ENCODE data around the gene KLHL42. TPM values are rescaled to one million over a fixed set of nuclear protein-coding genes. Genes with fewer than 3 reads are reported as not detected.

Gene KLHL42
- total and polyA plus RNA-seq, 2 of the 13 experiments (the other 11 are each of a cell fraction or from before 2014, with no cell fraction given) = 13.5 to 14.0 TPM

DNA sequence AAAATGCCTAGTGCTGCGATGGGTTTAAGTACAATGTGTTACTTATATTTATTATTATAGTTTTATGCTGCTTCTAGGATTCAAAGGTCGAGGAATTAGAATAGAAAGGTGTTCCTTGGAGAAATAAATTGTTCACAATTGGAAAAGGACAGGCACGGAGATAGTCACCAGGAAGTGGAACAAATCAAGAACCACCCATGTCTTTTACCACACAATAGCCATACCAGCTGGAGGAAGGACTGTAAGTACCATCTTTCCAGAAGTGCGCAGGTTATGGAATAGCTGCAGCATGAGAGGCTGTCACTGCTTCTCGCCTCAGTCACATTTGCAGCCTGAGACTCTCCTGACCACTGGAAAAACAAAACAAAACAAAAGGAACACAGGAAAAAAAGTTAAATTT is 40.5 kb downstream of the KLHL42 start (continued):
- TF ChIP-seq STAG1 (CRISPR knock-in tag; IDR thresholded peaks at IDR 0.05) (no peak), EP300 (IDR thresholded peaks at IDR 0.05; ENCODE audit: low read depth in 2 of 2, low read length in 2 of 2) (no peak), EP300 (CRISPR knock-in tag; IDR thresholded peaks at IDR 0.05; ENCODE audit: borderline replicate concordance) (no peak)

DNA sequence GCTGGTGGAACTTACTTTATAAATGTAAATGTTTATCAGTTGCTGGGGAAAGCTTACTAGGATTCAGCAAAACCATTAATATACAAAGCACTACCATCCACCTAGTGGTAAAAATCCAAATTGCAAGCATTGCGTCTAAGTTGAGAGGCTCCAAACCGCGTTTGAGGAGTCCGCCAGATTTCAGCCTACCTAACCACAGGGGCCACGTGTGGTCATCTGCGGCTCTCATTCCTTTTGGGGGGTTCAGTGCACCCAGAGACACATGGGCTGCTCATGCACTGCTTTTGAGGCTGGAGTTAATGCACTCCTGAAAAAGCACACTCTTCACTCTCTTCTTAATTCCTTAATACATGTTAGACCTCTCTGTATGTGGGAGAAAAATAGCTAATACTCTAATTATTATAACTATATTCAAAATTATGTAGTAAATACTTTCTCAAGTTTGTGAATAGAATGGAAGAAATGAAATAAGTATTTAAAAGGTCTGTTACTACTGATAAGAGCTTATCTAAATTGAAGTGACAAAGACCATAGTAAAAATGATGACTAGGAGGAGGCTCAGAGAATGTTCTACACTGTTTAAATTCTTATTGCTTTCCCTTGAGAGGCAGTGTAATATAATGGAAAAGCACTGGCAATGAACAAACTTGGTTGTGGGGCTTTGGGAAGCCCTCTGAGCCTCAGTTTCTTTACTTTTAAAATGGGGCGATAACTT is 41.4 kb downstream of the KLHL42 start:
- Histone ChIP-seq H3K4me1 (ENCODE audit: insufficient read depth, low read length) (peaks cover 33% of the 10 kb centered on the region), H3K79me2 (ENCODE audit: insufficient read depth, low read length) (no peaks in the 10 kb centered on the region), H3K4me3 (replicated peaks in 1 of 3; ENCODE audit: insufficient read depth in 1 of 3, low read depth in 2 of 3, low read length in 3 of 3) (no peak overlapping the region), H2AFZ (ENCODE audit: low read length) (no peak overlapping the region), H3K9ac (ENCODE audit: insufficient read depth, low read depth, low read length) (no peak overlapping the region), H3K36me3 (replicated peaks in 1 of 2; ENCODE audit: control insufficient read depth in 1 of 2, insufficient read depth in 2 of 2, low read length in 2 of 2) (no peaks in the 10 kb centered on the region), H3K27me3 (ENCODE audit: control insufficient read depth in 1 of 2, insufficient read depth in 2 of 2, low read length in 2 of 2) (no peaks in the 10 kb centered on the region; a peak in 2 of 5 replicates), H3K4me2 (ENCODE audit: low read depth, low read length) (peak overlapping the region; percentile 71), H3K9me3 (ENCODE audit: low read length) (no peaks in the 10 kb centered on the region), H3K27ac (ENCODE audit: extremely low read length, insufficient read depth, low read length) (no peak overlapping the region), H4K20me1 (ENCODE audit: insufficient read depth, low read length) (no peaks in the 10 kb centered on the region)
- in situ Hi-C loops (cut with HindIII; ENCODE audit: extremely low pct_ligation_motif_present, low pct_unique_long_range_greater_than_20kb) = no loop called here
- FAIRE-seq (peak; percentile 85), DNase-seq (ENCODE audit: low spot score) (peak; percentile 67), ATAC-seq (peak; percentile 73)
- WGBS (ENCODE audit: low lambda C conversion rate) = 23% methylated on average over 4 of the region's 7 CpGs
- CTCF ChIA-PET (ENCODE audit: low intra/inter-chr PET ratio, low total read pairs) = interaction anchor here (1.5 kb wide), 1 partner anchor 88 kb away, joined by 12 read pairs; no protein-coding TSS in a partner anchor
- BruUV-seq (replicated peaks) = no TSS peak
- TF ChIP-seq ZNF160 (CRISPR knock-in tag; IDR thresholded peaks at IDR 0.05) = no peak
- no peak for TF ChIP-seq PITX1 (CRISPR knock-in tag; IDR thresholded peaks at IDR 0.05)
- no peak for TF ChIP-seq BCL6 (CRISPR knock-in tag; IDR thresholded peaks at IDR 0.05)
- no peak for TF ChIP-seq RBM22 (optimal IDR thresholded peaks at IDR 0.05; ENCODE audit: low read length)
- no peak for TF ChIP-seq NAIF1 (CRISPR knock-in tag; IDR thresholded peaks at IDR 0.05; ENCODE audit: borderline replicate concordance)
- TF ChIP-seq ATRX (CRISPR knock-in tag; IDR thresholded peaks at IDR 0.05; ENCODE audit: borderline replicate concordance) = no peak
- peak; percentile 60 for TF ChIP-seq STAG1 (CRISPR knock-in tag; IDR thresholded peaks at IDR 0.05)
- 0 out of 4 replicates have a peak, but pooled peaks of 1 of the 2 experiments have one; percentile 0 for TF ChIP-seq MAFK (conservative IDR thresholded peaks at IDR 0.05 in 1 of 2, IDR thresholded peaks at IDR 0.05 in 1 of 2; ENCODE audit: low read length in 2 of 2)
- no peak for TF ChIP-seq UBTF (CRISPR knock-in tag; IDR thresholded peaks at IDR 0.05)
- 0 out of 2 replicates have a peak, but pooled peaks have one; percentile 32 for TF ChIP-seq MIXL1 (CRISPR knock-in tag; IDR thresholded peaks at IDR 0.05)
- TF ChIP-seq TEAD3 (CRISPR knock-in tag; optimal IDR thresholded peaks at IDR 0.05; ENCODE audit: borderline replicate concordance) = peak; percentile 87
- TF ChIP-seq BHLHE40 (IDR thresholded peaks at IDR 0.05; ENCODE audit: low read length) = no peak
- no peak for TF ChIP-seq SMARCE1 (IDR thresholded peaks at IDR 0.05; ENCODE audit: borderline replicate concordance)
- TF ChIP-seq SIX1 (CRISPR knock-in tag; IDR thresholded peaks at IDR 0.05; ENCODE audit: borderline replicate concordance) = no peak
- no peak for TF ChIP-seq ZNF224 (CRISPR knock-in tag; IDR thresholded peaks at IDR 0.05)
- TF ChIP-seq, protein P1, sequence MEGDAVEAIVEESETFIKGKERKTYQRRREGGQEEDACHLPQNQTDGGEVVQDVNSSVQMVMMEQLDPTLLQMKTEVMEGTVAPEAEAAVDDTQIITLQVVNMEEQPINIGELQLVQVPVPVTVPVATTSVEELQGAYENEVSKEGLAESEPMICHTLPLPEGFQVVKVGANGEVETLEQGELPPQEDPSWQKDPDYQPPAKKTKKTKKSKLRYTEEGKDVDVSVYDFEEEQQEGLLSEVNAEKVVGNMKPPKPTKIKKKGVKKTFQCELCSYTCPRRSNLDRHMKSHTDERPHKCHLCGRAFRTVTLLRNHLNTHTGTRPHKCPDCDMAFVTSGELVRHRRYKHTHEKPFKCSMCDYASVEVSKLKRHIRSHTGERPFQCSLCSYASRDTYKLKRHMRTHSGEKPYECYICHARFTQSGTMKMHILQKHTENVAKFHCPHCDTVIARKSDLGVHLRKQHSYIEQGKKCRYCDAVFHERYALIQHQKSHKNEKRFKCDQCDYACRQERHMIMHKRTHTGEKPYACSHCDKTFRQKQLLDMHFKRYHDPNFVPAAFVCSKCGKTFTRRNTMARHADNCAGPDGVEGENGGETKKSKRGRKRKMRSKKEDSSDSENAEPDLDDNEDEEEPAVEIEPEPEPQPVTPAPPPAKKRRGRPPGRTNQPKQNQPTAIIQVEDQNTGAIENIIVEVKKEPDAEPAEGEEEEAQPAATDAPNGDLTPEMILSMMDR (CRISPR knock-in tag; IDR thresholded peaks at IDR 0.05) = peak; percentile 69
- TF ChIP-seq CREB3 (CRISPR knock-in tag; IDR thresholded peaks at IDR 0.05) = 0 out of 2 replicates have a peak, but pooled peaks have one; percentile 31
- POLR2A ChIA-PET = no interaction called here
- intact Hi-C loops (cut with micrococcal nuclease; ENCODE audit: unreplicated experiment) = loop anchor here (1.0 to 2.0 kb wide), 2 partner anchors 77 to 88 kb away; no protein-coding TSS in a partner anchor
